Loucy (cell line): ENCODE measurements around the gene SNRPD1.
"Not testable (repeated sequence)": the region's sequence is repeated elsewhere in the genome, so short reads cannot be mapped to it uniquely, and the experiment has no call there.

Experiments used
- H2AFZ ChIP-seq: fragments of 200-600 bp; sonication (generic); 2 replicates; pipeline ENCODE4 v1.6.0; 2016; ENCODE audit warnings: antibody characterized with exemption, mild to moderate bottlenecking, low read length, moderate library complexity
- H3F3A ChIP-seq: fragments of 200-600 bp; 2 replicates; pipeline ENCODE4 v1.6.0; 2016; ENCODE audit warnings: antibody characterized with exemption, low read depth, mild to moderate bottlenecking
- H3K27me3 ChIP-seq: fragments of 200-600 bp; sonication (generic); 2 replicates; pipeline ENCODE4 v1.6.1; 2014; ENCODE audit warnings: low read length, mild to moderate bottlenecking; ENCODE audit not compliant: insufficient read depth, poor library complexity, severe bottlenecking
- H3K36me3 ChIP-seq: fragments of 200-600 bp; sonication (generic); 2 replicates; pipeline ENCODE4 v1.6.1; 2016; ENCODE audit warnings: low read length; ENCODE audit not compliant: insufficient read depth
- H3K4me1 ChIP-seq: fragments of 200-600 bp; sonication (generic); 2 replicates; pipeline ENCODE4 v1.5.1; 2014; ENCODE audit warnings: low read length, mild to moderate bottlenecking; ENCODE audit not compliant: insufficient read depth, poor library complexity, severe bottlenecking
- H3K4me2 ChIP-seq: fragments of 200-600 bp; sonication (generic); 2 replicates; pipeline ENCODE4 v1.6.0; 2014; ENCODE audit warnings: antibody characterized with exemption, low read length, low read depth, mild to moderate bottlenecking; ENCODE audit not compliant: poor library complexity, severe bottlenecking
- H3K4me3 ChIP-seq: fragments of 200-600 bp; sonication (generic); 2 replicates; pipeline ENCODE4 v1.5.1; 2014; ENCODE audit warnings: low read length, mild to moderate bottlenecking, mixed read lengths; ENCODE audit not compliant: poor library complexity, severe bottlenecking
- H3K79me2 ChIP-seq: fragments of 200-600 bp; sonication (generic); 2 replicates; pipeline ENCODE4 v1.6.1; 2014; ENCODE audit warnings: low read length; ENCODE audit not compliant: insufficient read depth
- H3K9ac ChIP-seq: fragments of 200-600 bp; sonication (generic); 2 replicates; pipeline ENCODE4 v1.6.0; 2014; ENCODE audit warnings: mild to moderate bottlenecking, low read depth, low read length, moderate library complexity; ENCODE audit not compliant: poor library complexity, severe bottlenecking
- H3K9me2 ChIP-seq: fragments of 200-600 bp; sonication (generic); replicated peaks from 2 replicates; pipeline ENCODE4 v1.6.1; 2016; ENCODE audit warnings: low read depth, low read length, mixed read lengths
- H3K9me3 ChIP-seq: fragments of 200-600 bp; sonication (generic); 2 replicates; pipeline ENCODE4 v1.6.1; 2014; ENCODE audit warnings: mild to moderate bottlenecking, antibody characterized with exemption, low read length, low read depth; ENCODE audit not compliant: insufficient read depth
- H4K20me1 ChIP-seq: fragments of 200-600 bp; sonication (generic); 2 replicates; pipeline ENCODE4 v1.6.0; 2014; ENCODE audit warnings: antibody characterized with exemption, low read length, mild to moderate bottlenecking; ENCODE audit not compliant: insufficient read depth, poor library complexity, severe bottlenecking
- EZH2phosphoT487 ChIP-seq: fragments of 200-600 bp; IDR thresholded peaks from 2 replicates; pipeline ENCODE4 v1.6.1; 2018; ENCODE audit warnings: antibody characterized with exemption, mild to moderate bottlenecking, moderate library complexity, borderline replicate concordance
- TF ChIP-seq, protein P1 (sequence below): fragments of 200-600 bp; sonication (generic); conservative IDR thresholded peaks from 2 replicates; pipeline ENCODE4 v1.5.1; 2014; ENCODE audit warnings: mild to moderate bottlenecking, antibody characterized with exemption, low read length

Gene SNRPD1

DNA sequence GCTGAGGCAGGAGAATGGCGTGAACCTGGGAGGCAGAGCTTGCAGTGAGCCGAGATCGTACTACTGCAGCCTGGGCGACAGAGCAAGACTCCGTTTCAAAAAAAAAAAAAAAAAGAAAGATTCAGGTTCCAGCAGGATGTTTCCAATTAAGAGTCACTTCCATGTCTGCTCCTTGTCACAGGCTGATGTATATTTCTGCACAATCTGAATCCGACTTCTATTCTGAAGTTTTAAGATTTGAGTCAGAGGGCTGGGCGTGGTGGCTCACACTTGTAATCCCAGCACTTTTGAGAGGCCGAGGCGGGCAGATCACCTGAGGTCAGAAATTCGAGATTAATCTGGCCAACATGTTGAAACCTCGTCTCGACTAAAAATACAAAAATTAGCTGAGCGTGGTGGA is 24.7 kb downstream of the SNRPD1 start:
- Histone ChIP-seq H4K20me1 (no peaks in the 10 kb centered on the region), H3K4me2 (no peak overlapping the region), H3K9ac (no peak overlapping the region), H3K4me1 (peaks cover 4% of the 10 kb centered on the region), H3K4me3 (no peak overlapping the region), H3K27me3 (no peaks in the 10 kb centered on the region), H3K36me3 (peaks cover 15% of the 10 kb centered on the region; the same call in 1 of the 2 replicates), H3F3A (no peaks in the 10 kb centered on the region), H3K9me2 (no peaks in the 10 kb centered on the region), H3K9me3 (no peaks in the 10 kb centered on the region), H3K79me2 (no peaks in the 10 kb centered on the region), H2AFZ (no peak overlapping the region)
- TF ChIP-seq, protein P1, sequence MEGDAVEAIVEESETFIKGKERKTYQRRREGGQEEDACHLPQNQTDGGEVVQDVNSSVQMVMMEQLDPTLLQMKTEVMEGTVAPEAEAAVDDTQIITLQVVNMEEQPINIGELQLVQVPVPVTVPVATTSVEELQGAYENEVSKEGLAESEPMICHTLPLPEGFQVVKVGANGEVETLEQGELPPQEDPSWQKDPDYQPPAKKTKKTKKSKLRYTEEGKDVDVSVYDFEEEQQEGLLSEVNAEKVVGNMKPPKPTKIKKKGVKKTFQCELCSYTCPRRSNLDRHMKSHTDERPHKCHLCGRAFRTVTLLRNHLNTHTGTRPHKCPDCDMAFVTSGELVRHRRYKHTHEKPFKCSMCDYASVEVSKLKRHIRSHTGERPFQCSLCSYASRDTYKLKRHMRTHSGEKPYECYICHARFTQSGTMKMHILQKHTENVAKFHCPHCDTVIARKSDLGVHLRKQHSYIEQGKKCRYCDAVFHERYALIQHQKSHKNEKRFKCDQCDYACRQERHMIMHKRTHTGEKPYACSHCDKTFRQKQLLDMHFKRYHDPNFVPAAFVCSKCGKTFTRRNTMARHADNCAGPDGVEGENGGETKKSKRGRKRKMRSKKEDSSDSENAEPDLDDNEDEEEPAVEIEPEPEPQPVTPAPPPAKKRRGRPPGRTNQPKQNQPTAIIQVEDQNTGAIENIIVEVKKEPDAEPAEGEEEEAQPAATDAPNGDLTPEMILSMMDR, result no peak
- no peak for TF ChIP-seq EZH2phosphoT487

DNA sequence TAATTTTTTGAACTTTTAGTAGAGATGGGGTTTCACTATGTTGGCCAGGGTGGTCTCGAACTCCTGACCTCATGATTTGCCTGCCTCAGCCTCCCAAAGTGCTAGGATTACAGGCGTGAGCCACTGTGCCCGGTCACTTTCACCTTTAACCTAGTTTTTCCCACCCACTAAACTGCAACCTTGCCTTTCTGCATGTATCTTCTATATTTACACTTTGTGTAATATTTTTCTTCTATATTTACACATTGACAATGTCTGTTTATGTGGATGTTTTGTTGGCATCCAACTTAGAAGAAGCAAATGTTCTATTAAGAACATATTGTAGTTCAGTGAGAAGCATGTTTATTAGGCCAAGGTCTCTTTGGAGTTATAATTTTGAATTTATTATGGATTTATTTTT is 26.7 kb downstream of the SNRPD1 start:
- Histone ChIP-seq H3F3A (no peaks in the 10 kb centered on the region), H3K9me2 (no peaks in the 10 kb centered on the region), H3K4me2 (no peak overlapping the region)

DNA sequence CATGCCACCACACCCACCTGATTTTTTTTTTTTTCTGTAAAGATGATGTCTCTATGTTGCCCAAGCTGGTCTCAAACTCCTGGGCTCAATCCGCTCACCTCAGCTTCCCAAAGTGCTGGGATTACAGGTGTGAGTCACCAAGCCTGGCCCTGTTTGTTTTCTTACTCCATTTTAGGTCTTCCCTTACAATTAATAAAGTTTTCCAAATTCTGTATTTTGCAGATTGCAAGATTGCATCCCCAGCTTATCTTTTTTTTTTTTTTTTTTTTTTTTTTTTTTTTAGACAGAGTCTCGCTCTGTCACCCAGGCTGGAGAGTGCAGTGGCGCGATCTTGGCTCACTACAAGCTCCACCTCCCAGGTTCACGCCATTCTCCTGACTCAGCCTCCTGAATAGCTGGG is 28.3 kb downstream of the SNRPD1 start:
- not testable (repeated sequence) for H3K79me2 ChIP-seq, H3K27me3 ChIP-seq, H3K9me2 ChIP-seq, H3F3A ChIP-seq, H3K36me3 ChIP-seq, H3K9ac ChIP-seq, H3K9me3 ChIP-seq, H4K20me1 ChIP-seq, H3K4me1 ChIP-seq, H3K4me2 ChIP-seq, H3K4me3 ChIP-seq, H2AFZ ChIP-seq

More for the DNA sequence above, 26.7 kb downstream of the SNRPD1 start:
- Histone ChIP-seq H3K9me3 (no peaks in the 10 kb centered on the region), H4K20me1 (no peaks in the 10 kb centered on the region), H3K27me3 (no peaks in the 10 kb centered on the region), H3K79me2 (no peaks in the 10 kb centered on the region), H3K9ac (no peak overlapping the region), H2AFZ (no peak overlapping the region), H3K4me3 (no peak overlapping the region), H3K36me3 (peaks cover 4% of the 10 kb centered on the region; the same call in 1 of the 2 replicates), H3K4me1 (peaks cover 4% of the 10 kb centered on the region)
- TF ChIP-seq, protein P1, result no peak
- TF ChIP-seq EZH2phosphoT487, result no peak

DNA sequence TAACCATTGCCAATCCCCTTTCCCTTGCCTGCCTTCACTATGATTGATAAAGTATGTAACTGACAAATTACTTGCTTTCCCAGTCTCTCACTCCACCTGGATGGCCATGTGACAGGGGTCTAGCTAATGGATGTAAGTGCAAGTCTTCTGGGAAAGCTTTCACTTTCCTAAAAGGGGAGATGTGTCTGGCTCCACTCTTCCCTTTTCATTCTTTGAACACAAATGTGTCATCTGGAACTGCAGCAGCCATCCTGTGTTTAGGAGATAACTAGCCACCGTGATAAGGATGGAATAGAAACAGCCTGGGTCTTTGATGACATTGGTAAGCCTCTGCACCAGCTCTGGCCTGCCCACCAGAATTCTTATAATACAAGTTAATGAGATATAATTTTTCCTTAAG is 38.2 kb downstream of the SNRPD1 start:
- H3K79me2 ChIP-seq, result no peaks in the 10 kb centered on the region
- H3K4me2 ChIP-seq, result no peak overlapping the region
- no peak overlapping the region for H3K4me3 ChIP-seq
- peaks cover 3% of the 10 kb centered on the region; the same call in 1 of the 2 replicates for H3K36me3 ChIP-seq
- no peaks in the 10 kb centered on the region for H3K27me3 ChIP-seq
- H3K4me1 ChIP-seq, result no peaks in the 10 kb centered on the region
- H3K9me2 ChIP-seq, result no peaks in the 10 kb centered on the region
- H2AFZ ChIP-seq, result no peak overlapping the region
- TF ChIP-seq, protein P1, result no peak
- no peak for TF ChIP-seq EZH2phosphoT487
- H3F3A ChIP-seq, result no peaks in the 10 kb centered on the region
- H3K9ac ChIP-seq, result no peak overlapping the region
- no peaks in the 10 kb centered on the region for H4K20me1 ChIP-seq
- H3K9me3 ChIP-seq, result no peaks in the 10 kb centered on the region
